Measurements from ENCODE around the gene STON1.

GRCh38 chr2:48534781-48535180, 4.8 kb downstream of the STON1 start:
- TF ChIP-seq CTCF (IDR thresholded peaks at IDR 0.05; ENCODE audit: low read depth, low read length) = no peak
- TF ChIP-seq EZH2phosphoT487 (IDR thresholded peaks at IDR 0.05; ENCODE audit: low read depth) = no peak
